CD4-positive, alpha-beta T cell treated with Interferon alpha-2 for 1 hour (primary cell): ENCODE data around the gene TIMM44.
"Not testable (repeated sequence)": the region's sequence is repeated elsewhere in the genome, so short reads cannot be mapped to it uniquely, and the experiment has no call there.

Experiments used
- DNase-seq, 2 donors: peaks; one replicate each; pipeline ENCODE4 v3.0.0-alpha.2; 2020 to 2022

The TIMM44 gene

GRCh38 chr19:7923295-7924191 is 19.9 kb downstream of the TIMM44 start:
- no peak for DNase-seq

DNA sequence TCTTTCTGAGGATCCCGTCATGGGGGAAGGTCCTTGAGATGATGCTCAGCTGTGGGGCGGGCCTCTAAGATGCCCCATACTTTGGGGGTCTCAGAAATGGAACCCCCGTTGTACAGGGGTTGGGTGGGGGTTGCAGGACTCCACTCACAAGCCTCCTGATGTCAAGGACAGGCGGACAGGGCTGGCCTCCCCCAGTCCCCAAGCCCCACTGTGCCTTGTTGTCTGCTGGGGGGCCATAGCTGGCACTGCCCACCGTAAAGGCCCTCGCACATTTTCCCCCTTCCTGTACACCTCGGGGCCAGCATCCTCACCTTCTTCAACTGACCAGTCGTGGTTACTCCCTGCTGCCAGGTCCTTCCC is 20.6 kb downstream of the TIMM44 start:
- no peak for DNase-seq

DNA sequence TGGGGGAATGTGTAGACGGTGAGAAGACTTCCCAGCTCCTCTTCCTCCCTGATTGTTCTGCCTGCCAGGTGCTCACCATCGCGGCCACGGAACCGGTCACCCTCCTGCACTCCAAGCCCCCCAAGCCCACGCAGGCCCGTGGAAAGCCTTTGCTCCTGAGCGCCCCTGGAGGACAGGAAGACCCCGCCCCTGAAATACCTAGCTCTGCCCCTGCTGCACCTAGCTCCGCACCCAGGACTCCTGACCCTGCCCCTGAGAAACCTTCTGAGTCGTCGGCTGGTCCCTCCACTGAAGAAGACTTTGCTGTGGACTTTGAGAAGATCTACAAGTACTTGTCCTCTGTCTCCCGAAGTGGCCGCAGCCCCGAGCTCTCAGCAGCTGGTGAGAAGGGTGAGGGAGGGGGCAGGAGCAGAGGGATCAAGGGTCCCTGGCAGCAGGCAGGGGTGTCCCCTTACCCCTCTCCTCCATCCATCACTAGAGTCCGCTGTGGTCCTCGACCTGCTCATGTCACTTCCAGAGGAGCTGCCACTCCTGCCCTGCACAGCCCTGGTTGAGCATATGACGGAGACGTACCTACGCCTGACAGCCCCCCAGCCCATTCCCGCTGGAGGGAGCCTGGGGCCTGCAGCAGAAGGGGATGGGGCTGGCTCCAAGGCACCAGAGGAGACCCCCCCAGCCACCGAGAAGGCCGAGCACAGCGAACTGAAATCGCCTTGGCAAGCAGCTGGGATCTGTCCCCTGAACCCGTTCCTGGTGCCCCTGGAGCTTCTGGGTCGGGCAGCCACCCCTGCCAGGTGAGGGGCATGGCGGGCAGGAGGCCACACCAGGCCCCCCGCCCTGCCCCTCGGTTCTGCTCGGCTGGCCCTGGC is 21.3 kb downstream of the TIMM44 start:
- no peak for DNase-seq

GRCh38 chr19:7921302-7921966 is 22.0 kb downstream of the TIMM44 start:
- DNase-seq: no peak

DNA sequence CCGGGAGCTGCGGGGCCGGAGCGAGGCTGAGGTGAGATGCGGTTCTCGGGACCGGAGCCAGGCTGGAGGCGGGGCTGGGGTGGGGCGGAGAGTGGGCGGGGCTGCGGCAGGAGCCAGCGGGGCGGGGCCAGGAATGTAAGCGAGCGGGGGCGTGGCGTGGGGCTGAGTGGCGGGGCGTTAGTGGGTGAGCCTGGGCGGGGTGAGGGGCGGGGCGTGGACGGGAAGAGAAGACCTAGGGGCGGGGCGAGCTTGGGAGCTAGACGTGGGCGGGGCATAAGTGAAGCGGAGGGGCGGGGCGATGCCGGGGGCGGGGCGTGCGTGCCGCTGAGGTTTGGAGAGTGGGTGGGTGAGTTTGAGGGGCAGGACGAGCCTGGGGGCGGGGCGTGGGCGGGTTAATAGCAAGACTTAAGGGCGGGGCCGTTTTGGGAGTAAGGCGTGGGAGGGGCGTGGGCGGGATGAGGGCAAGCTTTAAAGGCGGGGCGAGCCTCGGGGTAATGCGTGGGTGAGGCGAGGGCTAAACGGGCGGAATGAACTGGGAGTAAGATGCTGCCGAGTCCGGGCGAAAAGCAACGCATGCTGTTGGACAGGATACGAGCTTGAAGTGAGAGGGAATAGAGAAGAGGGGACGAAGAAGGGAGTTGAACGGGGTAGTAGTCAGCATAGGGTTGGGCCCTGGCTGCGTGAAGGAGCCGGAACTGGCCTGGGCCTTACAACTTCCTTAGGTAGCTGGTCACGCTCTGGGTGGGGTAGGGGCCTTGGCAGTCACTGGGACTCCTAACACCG is 22.8 kb downstream of the TIMM44 start:
- peak; percentile 99 for DNase-seq

GRCh38 chr19:7919610-7920518 is 23.6 kb downstream of the TIMM44 start, which contains the start of gene SNAPC2:
Gene SNAPC2, plus strand, starts transcription at chr19:7920338. Its CDS starts 29 bp downstream, at chr19:7920367.
- DNase-seq: peak; percentile 97

DNA sequence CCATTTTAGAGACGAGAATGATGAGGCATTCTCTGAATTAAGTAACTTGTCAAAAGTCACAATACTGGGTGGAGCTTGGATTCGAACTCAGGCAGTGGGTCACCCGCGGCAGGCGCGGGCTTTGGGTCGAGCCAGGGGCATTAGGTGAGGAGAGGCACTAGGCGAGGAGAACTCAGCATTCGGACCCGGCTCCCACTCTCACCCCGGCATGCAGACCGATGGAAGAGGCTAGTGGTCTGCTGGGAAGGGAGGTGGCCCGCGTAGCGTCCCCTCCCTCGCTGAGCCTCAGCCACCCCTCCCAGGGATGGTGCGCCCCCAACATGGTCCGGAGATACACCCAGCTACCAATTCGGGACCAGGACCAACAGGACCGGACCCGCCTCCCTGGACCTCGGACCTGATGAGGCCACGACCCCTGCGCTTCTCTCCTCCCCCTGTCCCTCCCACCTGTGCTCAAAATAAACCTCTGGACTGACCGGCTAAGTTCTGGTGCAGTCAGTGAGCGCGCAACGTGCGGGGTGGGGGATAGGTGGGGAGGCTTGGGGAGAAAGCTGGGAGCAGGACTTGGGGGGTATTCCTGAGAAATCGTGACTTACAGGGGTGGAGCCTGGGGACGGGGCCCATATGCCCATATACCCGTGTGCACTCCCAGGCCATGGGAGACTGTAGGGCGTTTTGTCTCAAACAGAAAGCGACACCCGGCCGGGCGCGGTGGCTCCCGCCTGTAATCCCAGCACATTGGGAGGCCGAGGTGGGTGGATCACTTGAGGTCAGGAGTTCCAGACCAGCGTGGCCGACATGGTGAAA is 24.6 kb downstream of the TIMM44 start:
- DNase-seq: no peak

DNA sequence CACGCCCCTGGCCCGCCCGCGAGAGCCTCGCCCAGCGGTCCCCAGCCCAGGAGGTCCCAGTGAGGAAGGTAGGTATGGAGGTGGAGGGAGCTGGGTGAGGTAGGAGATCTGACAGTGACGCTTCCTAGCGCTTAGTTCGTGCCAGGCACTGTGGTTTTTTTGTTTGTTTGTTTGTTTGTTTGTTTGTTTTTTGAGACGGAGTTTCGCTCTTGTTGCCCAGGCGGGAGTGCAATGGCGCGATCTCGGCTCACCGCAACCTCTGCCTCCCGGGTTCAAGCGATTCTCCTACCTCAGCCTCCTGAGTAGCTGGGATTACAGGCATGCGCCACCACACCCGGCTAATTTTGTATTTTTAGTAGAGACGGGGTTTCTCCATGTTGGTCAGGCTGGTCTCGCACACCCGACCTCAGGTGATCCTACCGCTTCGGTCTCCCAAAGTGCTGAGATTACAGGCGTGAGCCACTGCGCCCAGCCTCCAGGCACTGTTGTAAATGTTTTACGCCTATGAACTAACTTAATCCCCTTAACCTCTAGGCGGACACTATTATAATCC is 25.3 kb downstream of the TIMM44 start:
- not testable (repeated sequence) for DNase-seq

- peak; percentile 57 to 67 for DNase-seq
These were observed 26.0 kb downstream of the TIMM44 start for GRCh38 chr19:7917267-7918061.

DNA sequence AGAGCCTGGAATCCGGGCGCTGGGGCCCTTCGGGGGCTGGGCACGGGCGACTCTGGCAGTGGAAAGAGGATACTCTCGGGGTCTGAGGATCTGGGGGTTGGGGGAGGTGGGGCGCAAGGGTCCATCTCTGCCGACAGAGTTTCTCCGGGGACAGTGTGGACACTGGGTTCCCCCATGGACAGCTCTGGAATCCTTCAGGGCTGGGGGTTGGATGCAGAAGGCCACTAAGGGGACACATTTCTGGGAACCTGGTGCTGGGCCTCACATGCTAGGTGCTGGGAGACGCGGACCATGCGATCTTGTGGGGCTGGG is 26.6 kb downstream of the TIMM44 start:
- no peak for DNase-seq

DNA sequence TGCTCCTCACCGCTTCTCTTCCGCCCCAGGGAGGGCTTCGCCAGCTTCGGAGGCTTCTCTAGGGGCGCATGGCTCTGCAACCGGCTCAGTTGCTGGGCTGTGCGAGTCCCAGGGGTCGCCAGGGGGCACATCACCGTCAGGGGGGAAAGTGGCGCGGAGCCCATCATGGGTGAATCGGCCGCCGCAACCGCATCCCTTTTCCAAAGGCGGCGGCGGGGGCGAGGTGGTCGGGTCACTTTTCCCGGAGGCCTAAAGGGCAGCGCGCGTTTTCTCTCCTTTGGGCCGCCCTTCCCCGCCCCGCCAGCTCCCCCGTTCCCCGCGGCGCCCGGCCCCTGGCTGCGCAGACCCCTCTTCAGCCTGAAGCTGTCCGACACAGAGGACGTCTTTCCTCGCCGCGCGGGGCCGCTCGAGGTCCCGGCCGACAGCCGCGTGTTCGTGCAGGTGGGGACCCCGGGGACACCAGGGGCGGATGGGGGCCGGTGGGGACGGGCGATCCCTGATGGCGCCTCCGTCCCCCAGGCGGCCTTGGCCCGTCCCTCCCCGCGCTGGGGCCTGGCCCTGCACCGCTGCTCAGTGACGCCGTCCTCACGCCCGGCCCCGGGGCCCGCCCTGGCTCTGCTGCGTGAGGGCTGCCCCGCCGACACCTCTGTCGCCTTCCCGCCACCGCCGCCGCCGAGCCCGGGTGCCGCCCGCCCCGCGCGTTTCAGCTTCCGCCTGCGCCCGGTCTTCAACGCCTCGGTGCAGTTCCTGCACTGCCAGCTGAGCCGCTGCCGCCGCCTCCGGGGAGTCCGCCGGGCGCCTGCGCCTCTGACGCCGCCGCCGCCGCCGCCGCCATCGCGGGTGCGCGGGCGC is 27.1 kb downstream of the TIMM44 start:
- DNase-seq: peak; percentile 52 to 69

GRCh38 chr19:7915250-7916102 is 28.0 kb downstream of the TIMM44 start:
- no peak for DNase-seq

DNA sequence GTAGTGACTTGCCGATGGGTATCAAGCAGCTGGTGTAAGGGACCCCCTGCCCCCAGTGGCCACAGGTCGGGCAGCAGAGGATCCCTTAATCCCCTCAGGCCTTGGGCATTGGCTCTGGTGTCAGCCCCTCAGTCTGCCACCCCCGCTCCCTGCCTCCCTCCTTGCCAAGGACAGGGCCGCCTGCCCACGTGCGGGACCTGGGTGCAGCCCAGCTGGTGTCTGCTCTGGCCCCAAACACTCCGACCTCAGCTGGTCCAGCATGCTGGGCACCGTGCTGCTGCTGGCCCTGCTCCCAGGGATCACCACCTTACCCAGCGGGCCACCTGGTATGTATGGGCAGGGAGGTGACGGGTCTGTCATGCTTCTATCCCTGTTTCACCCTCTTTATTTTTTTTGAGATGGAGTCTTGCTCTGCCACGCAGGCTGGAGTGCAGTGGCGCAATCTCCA is 28.8 kb downstream of the TIMM44 start, which contains the start of gene TGFBR3L:
TGFBR3L (plus strand) TSS at position 233 of the 448 bp plus-strand sequence.
- no peak for DNase-seq

DNA sequence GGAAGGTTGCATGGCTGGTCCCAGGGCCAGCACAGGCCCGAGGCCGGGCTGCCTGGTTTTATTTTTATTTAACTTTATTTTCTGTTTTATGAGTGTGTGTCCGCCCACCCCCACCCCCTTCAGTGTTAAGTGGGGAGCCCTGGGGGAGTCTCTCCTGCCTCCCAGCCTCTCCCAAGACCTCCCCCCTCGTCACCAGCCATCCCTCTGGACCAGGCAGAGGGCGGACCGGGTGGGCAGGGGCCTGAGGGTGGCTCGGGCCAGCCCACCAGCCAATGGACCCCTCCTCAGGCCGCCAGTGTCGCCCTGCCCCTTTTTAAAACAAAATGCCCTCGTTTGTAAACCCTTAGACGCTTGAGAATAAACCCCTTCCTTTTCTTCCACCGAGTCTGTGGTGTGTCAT is 29.4 kb downstream of the TIMM44 start:
- no peak for DNase-seq

- no peak for DNase-seq
These were observed 29.8 kb downstream of the TIMM44 start for GRCh38 chr19:7913652-7914051.

DNA sequence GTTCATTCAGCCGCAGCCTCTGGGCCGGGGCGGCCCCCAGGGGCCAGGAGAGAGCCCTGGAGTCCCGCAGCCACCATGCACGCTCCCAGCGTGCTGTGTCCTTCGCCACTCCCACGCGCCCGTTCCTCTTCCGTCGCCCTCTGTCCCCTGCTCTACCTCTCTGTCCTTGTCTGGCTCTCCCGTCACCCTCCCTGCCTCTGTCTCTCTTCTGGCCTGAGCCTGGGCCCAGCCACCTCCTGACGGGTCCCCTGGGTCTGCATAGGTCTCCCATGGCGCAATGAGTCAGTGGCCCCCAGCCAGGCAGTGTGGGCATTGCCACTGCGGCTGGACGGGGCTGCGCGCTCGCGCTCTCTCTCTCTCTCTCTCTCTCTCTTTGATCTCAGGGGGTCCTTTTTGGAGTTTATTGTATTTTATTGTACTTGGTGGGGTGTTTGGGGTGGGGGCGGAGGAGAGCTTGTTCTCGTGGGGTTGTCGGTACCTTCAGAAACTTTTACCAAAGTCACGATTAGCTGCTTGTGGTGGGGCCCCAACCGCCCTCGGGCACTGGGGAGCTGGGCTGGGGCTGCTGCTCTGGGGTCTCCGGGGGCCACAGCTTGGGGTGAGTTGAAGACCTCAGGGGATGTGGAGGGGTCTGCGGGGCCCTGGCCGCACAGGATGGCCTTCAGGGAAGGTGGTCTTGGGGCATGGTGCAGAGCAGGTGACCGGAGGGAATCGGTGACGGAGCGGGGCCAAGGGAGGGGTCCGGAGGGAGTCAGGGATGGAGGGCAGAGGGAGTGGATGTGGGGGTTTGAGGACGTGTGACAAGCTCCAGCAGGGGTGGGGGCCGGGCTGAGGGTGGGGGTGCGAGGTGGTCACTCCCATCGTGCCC is 30.5 kb downstream of the TIMM44 start:
- DNase-seq: no peak
